HCT116 (cell line): ENCODE data around the gene ZBTB21. TPM values are rescaled to one million over a fixed set of nuclear protein-coding genes. Genes with fewer than 3 reads are reported as not detected.

Experiments
- ATAC-seq: fragments of 200-7000 bp; cut with Tn5 transposase; 2 replicates; pipeline ENCODE4 v1.9.1; 2020; ENCODE audit warnings: mild to moderate bottlenecking, moderate library complexity
- BruUV-seq: library from RNA; stranded (reverse); fragments of 400-500 nt; replicated peaks from 2 replicates; lab custom pipeline; 2021; lab: Mats Ljungman, UMichigan
- CTCF ChIA-PET: fragments of 300-600 bp; sonication (Branson Sonifier 250); formaldehyde crosslinking; loops from one replicate; lab custom pipeline; 2021; ENCODE audit warnings: antibody characterized with exemption; lab: Charles Lee
- POLR2A ChIA-PET: fragments of 300-600, 350-600 bp; sonication (Branson Sonifier 250); formaldehyde crosslinking; loops from one replicate; lab custom pipeline; 2021; ENCODE audit warnings: antibody characterized with exemption; lab: Charles Lee
- RAD21 ChIA-PET, 2 experiments: fragments of 300-600 bp; sonication (Branson Sonifier 250); formaldehyde crosslinking; loops; one replicate each; lab custom pipeline; 2023; ENCODE audit warnings: low total read pairs in 2 of 2; ENCODE audit not compliant: uncharacterized antibody in 2 of 2, unreplicated experiment in 2 of 2, low non-redundant PET in 1 of 2; lab: Charles Lee
- DNase-seq: peaks from one replicate; pipeline ENCODE4 v3.0.0-alpha.2; 2010; ENCODE audit warnings: low read depth, low spot score
- H2AFZ ChIP-seq: fragments of 200-600 bp; shearing (Covaris generic), sonication (generic); 2 replicates; pipeline ENCODE4 v1.6.1; 2017; ENCODE audit warnings: low read depth, mixed run types, mixed read lengths, antibody characterized with exemption, low read length; ENCODE audit not compliant: poor library complexity, severe bottlenecking
- H3K27ac ChIP-seq: 2 replicates; pipeline ENCODE4 v1.5.1; 2012; ENCODE audit warnings: low read depth, low read length
- H3K27me3 ChIP-seq: fragments of 200-600 bp; sonication (generic); 2 replicates; pipeline ENCODE4 v1.6.1; 2016; ENCODE audit warnings: mixed run types, low read length, mixed read lengths; ENCODE audit not compliant: insufficient read depth
- H3K36me3 ChIP-seq, 2 experiments: fragments of 200-500 bp in 1 of 2; fragments of 200-600 bp in 1 of 2; sonication (Bioruptor generic) in 1 of 2; sonication (generic) in 1 of 2; 2 replicates each; pipeline versions ENCODE4 v1.5.1 to v1.6.1; 2014 to 2016; ENCODE audit warnings: low read length in 2 of 2, inconsistent platforms in 1 of 2, mixed read lengths in 1 of 2, mixed run types in 1 of 2; ENCODE audit not compliant: insufficient read depth in 2 of 2, control insufficient read depth in 1 of 2
- H3K4me1 ChIP-seq, 2 experiments: fragments of 200-600 bp in 1 of 2; sonication (generic) in 1 of 2; 2 replicates each; pipeline versions ENCODE4 v1.5.1 to v1.6.1; 2012 to 2017; ENCODE audit warnings: low read length in 2 of 2, inconsistent platforms in 1 of 2, mild to moderate bottlenecking in 1 of 2, mixed read lengths in 1 of 2, mixed run types in 1 of 2, moderate library complexity in 1 of 2; ENCODE audit not compliant: insufficient read depth in 2 of 2, control insufficient read depth in 1 of 2
- H3K4me2 ChIP-seq: fragments of 200-600 bp; sonication (generic); 2 replicates; pipeline ENCODE4 v1.6.1; 2017; ENCODE audit warnings: mixed run types, low read length, mixed read lengths
- H3K4me3 ChIP-seq, 2 experiments: fragments of 200-600 bp in 1 of 2; sonication (generic) in 1 of 2; replicated peaks in 1 of 2; 2 replicates each; pipeline ENCODE4 v1.5.1; 2011 to 2016; ENCODE audit warnings: low read length in 2 of 2, control low read depth in 1 of 2, low read depth in 1 of 2, mild to moderate bottlenecking in 1 of 2, mixed read lengths in 1 of 2, mixed run types in 1 of 2
- H3K79me2 ChIP-seq: fragments of 200-600 bp; sonication (generic); 2 replicates; pipeline ENCODE4 v1.6.1; 2017; ENCODE audit warnings: mild to moderate bottlenecking, mixed run types, low read length, moderate library complexity, mixed read lengths; ENCODE audit not compliant: insufficient read depth
- H3K9ac ChIP-seq: fragments of 200-600 bp; sonication (generic); 2 replicates; pipeline ENCODE4 v1.6.1; 2016; ENCODE audit warnings: low read length, mixed read lengths
- H3K9me2 ChIP-seq: fragments of 200-600 bp; sonication (generic), shearing (Covaris generic); 2 replicates; pipeline ENCODE4 v1.6.1; 2017; ENCODE audit warnings: mixed run types, mild to moderate bottlenecking, moderate library complexity; ENCODE audit not compliant: insufficient read depth
- H3K9me3 ChIP-seq, 2 experiments: fragments of 200-500 bp in 1 of 2; fragments of 200-600 bp in 1 of 2; sonication (Bioruptor generic) in 1 of 2; sonication (generic) in 1 of 2; 2 replicates each; pipeline ENCODE4 v1.6.1; 2014 to 2017; ENCODE audit warnings: low read length in 2 of 2, mixed read lengths in 2 of 2, inconsistent platforms in 1 of 2, low read depth in 1 of 2, mild to moderate bottlenecking in 1 of 2, mixed run types in 1 of 2, moderate library complexity in 1 of 2; ENCODE audit not compliant: control insufficient read depth in 1 of 2, insufficient read depth in 1 of 2
- H4K20me1 ChIP-seq: fragments of 200-600 bp; sonication (generic), shearing (Covaris generic); 2 replicates; pipeline ENCODE4 v1.6.1; 2017; ENCODE audit warnings: mixed run types, mild to moderate bottlenecking, moderate library complexity; ENCODE audit not compliant: insufficient read depth
- CBX3 ChIP-seq: IDR thresholded peaks from 2 replicates; pipeline ENCODE4 v1.6.1; 2012; ENCODE audit warnings: low read depth
- CEBPB ChIP-seq: IDR thresholded peaks from 2 replicates; pipeline ENCODE4 v1.6.1; 2012; ENCODE audit warnings: low read depth
- EGR1 ChIP-seq: IDR thresholded peaks from 2 replicates; pipeline ENCODE4 v1.6.1; 2012; ENCODE audit warnings: low read depth
- ELF1 ChIP-seq: IDR thresholded peaks from 2 replicates; pipeline ENCODE4 v1.6.1; 2012; ENCODE audit warnings: low read depth, borderline replicate concordance
- EZH2phosphoT487 ChIP-seq: fragments of 200-600 bp; IDR thresholded peaks from 2 replicates; pipeline ENCODE4 v1.6.1; 2018; ENCODE audit warnings: antibody characterized with exemption, borderline replicate concordance
- FOSL1 ChIP-seq: IDR thresholded peaks from 2 replicates; pipeline ENCODE4 v1.6.1; 2012; ENCODE audit warnings: low read depth
- JUND ChIP-seq: IDR thresholded peaks from 2 replicates; pipeline ENCODE4 v1.6.1; 2012
- POLR2A ChIP-seq: IDR thresholded peaks from 2 replicates; pipeline ENCODE4 v1.7.0; 2011; ENCODE audit warnings: borderline replicate concordance; ENCODE audit not compliant: insufficient read depth, insufficient read length; ENCODE audit errors: extremely low read depth
- POLR2AphosphoS5 ChIP-seq: IDR thresholded peaks from 2 replicates; pipeline ENCODE4 v1.6.1; 2011; ENCODE audit warnings: mild to moderate bottlenecking, low read depth, low read length, moderate library complexity
- RAD21 ChIP-seq: IDR thresholded peaks from 2 replicates; pipeline ENCODE4 v1.6.1; 2012; ENCODE audit warnings: low read depth, mild to moderate bottlenecking
- SIN3A ChIP-seq: IDR thresholded peaks from 2 replicates; pipeline ENCODE4 v1.6.1; 2012; ENCODE audit warnings: low read depth
- ZBTB33 ChIP-seq: IDR thresholded peaks from 2 replicates; pipeline ENCODE4 v1.6.1; 2011; ENCODE audit warnings: mild to moderate bottlenecking, low read length, moderate library complexity; ENCODE audit not compliant: insufficient replicate concordance; ENCODE audit errors: extremely low read depth
- ZNF274 ChIP-seq: fragments of 200-500 bp; sonication (Bioruptor generic); IDR thresholded peaks from 2 replicates; pipeline ENCODE4 v1.6.1; 2014; ENCODE audit warnings: mild to moderate bottlenecking, low read depth, low read length, inconsistent platforms
- intact Hi-C: fragments of 100-400 bp; cut with micrococcal nuclease; formaldehyde crosslinking; loops from 2 replicates; pipeline ENCODE4 v1.10.0; 2022
- total RNA-seq: library from RNA; stranded (reverse); gene quantifications from one replicate; pipeline ENCODE4 v1.2.1, GENCODE V29; 2021; ENCODE audit not compliant: unreplicated experiment
- TF ChIP-seq, protein P1 (sequence below): IDR thresholded peaks from 2 replicates; pipeline ENCODE4 v1.6.1; 2012
- TF ChIP-seq, protein P2 (sequence below), 3 experiments: fragments of 200-600 bp in 1 of 3; sonication (generic) in 1 of 3; IDR thresholded peaks in 2 of 3; conservative IDR thresholded peaks in 1 of 3; 2 replicates each; pipeline ENCODE4 v1.5.1; 2012 to 2017; ENCODE audit warnings: low read depth in 2 of 3, low read length in 2 of 3, antibody characterized with exemption in 1 of 3, borderline replicate concordance in 1 of 3, control low read depth in 1 of 3, mild to moderate bottlenecking in 1 of 3, mixed read lengths in 1 of 3, mixed run types in 1 of 3, moderate library complexity in 1 of 3; ENCODE audit not compliant: insufficient read depth in 1 of 3
- TF ChIP-seq, protein P3 (sequence below): IDR thresholded peaks from 2 replicates; pipeline ENCODE4 v1.6.1; 2012; ENCODE audit warnings: low read depth
- TF ChIP-seq, protein P4 (sequence below): IDR thresholded peaks from 2 replicates; pipeline ENCODE4 v1.6.1; 2012

Gene ZBTB21
- total RNA-seq, 1 experiment from 2014 or later: 28.7 TPM

DNA sequence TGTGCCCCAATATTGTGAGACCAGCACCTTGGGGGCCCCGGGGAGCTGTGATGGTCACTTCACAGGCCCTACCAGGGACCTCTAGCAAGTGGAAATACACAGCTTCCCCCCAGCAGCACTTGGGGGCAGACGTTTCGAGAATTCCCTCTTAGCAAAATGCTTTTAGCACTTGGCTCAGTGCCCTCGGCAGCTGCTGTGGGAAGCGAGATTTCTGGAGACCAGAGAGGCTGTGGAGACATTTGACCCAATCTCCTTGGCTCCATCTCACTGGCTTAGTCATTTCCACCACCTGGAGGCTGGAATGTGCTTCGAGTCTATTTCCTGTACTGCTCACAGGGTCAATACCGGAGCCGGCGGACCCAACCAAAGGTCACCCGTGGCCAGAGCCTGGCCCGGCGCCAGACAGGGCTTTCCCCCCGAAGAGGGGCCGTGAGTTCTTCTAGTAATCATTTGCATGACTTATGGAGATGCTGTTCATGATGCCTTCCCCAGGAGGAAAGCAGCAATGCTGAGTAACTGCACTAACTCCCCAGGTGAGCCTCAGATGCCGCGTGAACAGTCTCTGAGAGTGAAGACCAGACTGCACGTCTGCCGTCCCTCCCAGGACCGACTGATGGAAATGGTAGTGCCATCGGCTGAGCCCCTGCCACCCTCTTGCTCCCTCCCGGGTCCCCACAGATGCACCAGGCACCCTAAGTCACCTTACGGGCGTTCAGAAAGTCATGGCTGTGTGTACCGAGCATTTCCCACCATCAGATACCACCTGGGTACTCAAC is 52.0 kb downstream of the ZBTB21 start:
- peak overlapping the region; percentile 44 for H3K9ac ChIP-seq
- BruUV-seq: no TSS peak
- H3K27me3 ChIP-seq: no peaks in the 10 kb centered on the region
- H3K36me3 ChIP-seq: no peaks in the 10 kb centered on the region
- H3K79me2 ChIP-seq: peaks cover 2% of the 10 kb centered on the region; the same call in 1 of the 2 replicates
- ChIA-PET RAD21 (no interaction called here), POLR2A (interaction anchor here (1.6 kb wide), 1 partner anchor 78 kb away, joined by 4 read pairs; the partner anchor contains the start of gene PRDM15), CTCF (interaction anchor here (1.0 to 1.5 kb wide), 4 partner anchors 12 to 346 kb away, joined by 3 to 7 read pairs (median 4); no protein-coding TSS in a partner anchor)
- ATAC-seq (peak; percentile 70), DNase-seq (peak; percentile 61)
- H3K4me3 ChIP-seq: peak overlapping the region in 1 of 2 experiments; percentile 16; a peak in 1 of 4 replicates
- no peaks in the 10 kb centered on the region for H3K9me2 ChIP-seq
- no peaks in the 10 kb centered on the region for H4K20me1 ChIP-seq
- no peaks in the 10 kb centered on the region for H3K9me3 ChIP-seq
- intact Hi-C loops: no loop called here
- peak overlapping the region; percentile 75 for H3K4me2 ChIP-seq
- peak overlapping the region; percentile 36 for H3K27ac ChIP-seq
- H3K4me1 ChIP-seq: peaks cover 24 to 46% of the 10 kb centered on the region in 2 experiments
- peak overlapping the region; percentile 92 for H2AFZ ChIP-seq
- no peak for TF ChIP-seq ELF1
- no peak for TF ChIP-seq JUND
- TF ChIP-seq, protein P1, sequence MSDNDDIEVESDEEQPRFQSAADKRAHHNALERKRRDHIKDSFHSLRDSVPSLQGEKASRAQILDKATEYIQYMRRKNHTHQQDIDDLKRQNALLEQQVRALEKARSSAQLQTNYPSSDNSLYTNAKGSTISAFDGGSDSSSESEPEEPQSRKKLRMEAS: no peak
- TF ChIP-seq SIN3A: no peak
- TF ChIP-seq POLR2A: no peak
- TF ChIP-seq, protein P2, sequence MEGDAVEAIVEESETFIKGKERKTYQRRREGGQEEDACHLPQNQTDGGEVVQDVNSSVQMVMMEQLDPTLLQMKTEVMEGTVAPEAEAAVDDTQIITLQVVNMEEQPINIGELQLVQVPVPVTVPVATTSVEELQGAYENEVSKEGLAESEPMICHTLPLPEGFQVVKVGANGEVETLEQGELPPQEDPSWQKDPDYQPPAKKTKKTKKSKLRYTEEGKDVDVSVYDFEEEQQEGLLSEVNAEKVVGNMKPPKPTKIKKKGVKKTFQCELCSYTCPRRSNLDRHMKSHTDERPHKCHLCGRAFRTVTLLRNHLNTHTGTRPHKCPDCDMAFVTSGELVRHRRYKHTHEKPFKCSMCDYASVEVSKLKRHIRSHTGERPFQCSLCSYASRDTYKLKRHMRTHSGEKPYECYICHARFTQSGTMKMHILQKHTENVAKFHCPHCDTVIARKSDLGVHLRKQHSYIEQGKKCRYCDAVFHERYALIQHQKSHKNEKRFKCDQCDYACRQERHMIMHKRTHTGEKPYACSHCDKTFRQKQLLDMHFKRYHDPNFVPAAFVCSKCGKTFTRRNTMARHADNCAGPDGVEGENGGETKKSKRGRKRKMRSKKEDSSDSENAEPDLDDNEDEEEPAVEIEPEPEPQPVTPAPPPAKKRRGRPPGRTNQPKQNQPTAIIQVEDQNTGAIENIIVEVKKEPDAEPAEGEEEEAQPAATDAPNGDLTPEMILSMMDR (IDR thresholded peaks at IDR 0.05 in 2 of 3, conservative IDR thresholded peaks at IDR 0.05 in 1 of 3; ENCODE audit: borderline replicate concordance in 1 of 3, insufficient read depth in 1 of 3, low read depth in 2 of 3, low read length in 2 of 3): peak in 2 of 3 experiments; percentile 58; a peak in 4 of 6 replicates
- no peak for TF ChIP-seq CBX3
- no peak for TF ChIP-seq ZNF274
- TF ChIP-seq CEBPB: no peak
- peak; percentile 52; the same call in 1 of the 2 replicates for TF ChIP-seq POLR2AphosphoS5
- TF ChIP-seq FOSL1: no peak
- TF ChIP-seq, protein P3, sequence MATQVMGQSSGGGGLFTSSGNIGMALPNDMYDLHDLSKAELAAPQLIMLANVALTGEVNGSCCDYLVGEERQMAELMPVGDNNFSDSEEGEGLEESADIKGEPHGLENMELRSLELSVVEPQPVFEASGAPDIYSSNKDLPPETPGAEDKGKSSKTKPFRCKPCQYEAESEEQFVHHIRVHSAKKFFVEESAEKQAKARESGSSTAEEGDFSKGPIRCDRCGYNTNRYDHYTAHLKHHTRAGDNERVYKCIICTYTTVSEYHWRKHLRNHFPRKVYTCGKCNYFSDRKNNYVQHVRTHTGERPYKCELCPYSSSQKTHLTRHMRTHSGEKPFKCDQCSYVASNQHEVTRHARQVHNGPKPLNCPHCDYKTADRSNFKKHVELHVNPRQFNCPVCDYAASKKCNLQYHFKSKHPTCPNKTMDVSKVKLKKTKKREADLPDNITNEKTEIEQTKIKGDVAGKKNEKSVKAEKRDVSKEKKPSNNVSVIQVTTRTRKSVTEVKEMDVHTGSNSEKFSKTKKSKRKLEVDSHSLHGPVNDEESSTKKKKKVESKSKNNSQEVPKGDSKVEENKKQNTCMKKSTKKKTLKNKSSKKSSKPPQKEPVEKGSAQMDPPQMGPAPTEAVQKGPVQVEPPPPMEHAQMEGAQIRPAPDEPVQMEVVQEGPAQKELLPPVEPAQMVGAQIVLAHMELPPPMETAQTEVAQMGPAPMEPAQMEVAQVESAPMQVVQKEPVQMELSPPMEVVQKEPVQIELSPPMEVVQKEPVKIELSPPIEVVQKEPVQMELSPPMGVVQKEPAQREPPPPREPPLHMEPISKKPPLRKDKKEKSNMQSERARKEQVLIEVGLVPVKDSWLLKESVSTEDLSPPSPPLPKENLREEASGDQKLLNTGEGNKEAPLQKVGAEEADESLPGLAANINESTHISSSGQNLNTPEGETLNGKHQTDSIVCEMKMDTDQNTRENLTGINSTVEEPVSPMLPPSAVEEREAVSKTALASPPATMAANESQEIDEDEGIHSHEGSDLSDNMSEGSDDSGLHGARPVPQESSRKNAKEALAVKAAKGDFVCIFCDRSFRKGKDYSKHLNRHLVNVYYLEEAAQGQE: no peak
- TF ChIP-seq EZH2phosphoT487: no peak
- no peak for TF ChIP-seq ZBTB33
- TF ChIP-seq, protein P4, sequence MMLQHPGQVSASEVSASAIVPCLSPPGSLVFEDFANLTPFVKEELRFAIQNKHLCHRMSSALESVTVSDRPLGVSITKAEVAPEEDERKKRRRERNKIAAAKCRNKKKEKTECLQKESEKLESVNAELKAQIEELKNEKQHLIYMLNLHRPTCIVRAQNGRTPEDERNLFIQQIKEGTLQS: no peak
- no peak for TF ChIP-seq RAD21
- TF ChIP-seq EGR1: no peak
